Activated CD4-positive, alpha-beta T cell treated with anti-CD3 and anti-CD28 coated beads for 24 hours (primary cell): ENCODE results near the gene AGXT2.
"Not testable (repeated sequence)": the region's sequence is repeated elsewhere in the genome, so short reads cannot be mapped to it uniquely, and the experiment has no call there.

Experiments used
- DNase-seq, 2 donors: peaks; one replicate each; pipeline ENCODE4 v3.0.0-alpha.2; 2020; ENCODE audit warnings: low read depth in 2 of 2

Gene AGXT2

DNA sequence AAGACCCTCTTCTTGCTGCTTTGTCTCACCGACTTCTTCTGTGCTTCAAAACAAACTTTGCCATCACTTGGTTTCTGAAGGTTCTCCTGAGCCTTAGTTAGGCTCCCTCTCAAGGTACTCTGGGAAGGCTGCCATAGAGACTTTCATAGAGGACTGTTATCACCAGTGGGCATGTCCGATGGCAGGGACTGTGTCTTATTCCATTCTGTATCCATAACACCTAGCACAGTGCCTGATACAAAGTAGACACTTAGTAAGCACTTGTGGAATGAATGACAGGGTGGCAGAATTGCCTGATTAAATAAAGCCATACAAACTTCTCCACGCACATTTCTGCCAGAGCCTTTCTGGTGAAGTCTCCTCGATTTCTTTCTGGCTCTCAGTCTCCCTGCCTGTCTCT lies 32.7 kb downstream of the AGXT2 start:
- DNase-seq = no peak

DNA sequence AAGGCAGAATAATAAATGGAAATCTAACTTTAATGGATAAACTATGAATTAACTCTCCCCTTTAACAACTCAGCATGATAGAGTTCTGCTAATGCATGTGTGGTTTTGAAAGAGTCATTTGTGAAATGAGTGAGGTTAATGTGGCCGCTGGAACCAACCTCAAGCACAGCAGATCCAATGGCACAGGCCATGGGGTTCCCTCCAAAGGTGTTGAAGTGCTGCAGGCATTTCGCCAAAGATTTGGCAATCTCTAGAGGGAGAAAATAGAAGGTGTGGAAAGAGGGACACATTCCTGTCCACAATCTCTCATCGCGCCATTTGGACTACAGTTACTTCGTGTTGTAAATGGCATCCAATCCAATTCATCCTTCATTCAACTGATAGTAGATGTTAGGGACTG lies 35.0 kb downstream of the AGXT2 start:
- no peak for DNase-seq

DNA sequence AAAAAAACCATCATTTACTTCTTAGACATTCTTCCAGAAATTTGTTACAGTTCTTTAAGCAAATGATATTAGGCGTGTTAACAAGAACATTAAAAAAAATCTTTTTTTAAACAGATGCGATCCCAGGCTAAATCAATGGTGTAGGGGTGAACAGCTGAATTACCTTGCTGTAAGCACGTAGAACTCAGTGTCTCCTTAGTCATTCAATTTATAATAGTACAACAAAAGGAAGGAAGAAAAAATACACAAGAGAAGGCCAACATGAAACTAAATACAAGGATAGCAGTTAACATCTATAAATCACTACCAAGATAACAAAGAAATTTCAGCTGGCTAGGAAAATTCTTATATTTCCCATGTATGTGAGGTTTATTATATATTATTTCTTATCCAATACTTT lies 35.4 kb downstream of the AGXT2 start:
- no peak for DNase-seq

DNA sequence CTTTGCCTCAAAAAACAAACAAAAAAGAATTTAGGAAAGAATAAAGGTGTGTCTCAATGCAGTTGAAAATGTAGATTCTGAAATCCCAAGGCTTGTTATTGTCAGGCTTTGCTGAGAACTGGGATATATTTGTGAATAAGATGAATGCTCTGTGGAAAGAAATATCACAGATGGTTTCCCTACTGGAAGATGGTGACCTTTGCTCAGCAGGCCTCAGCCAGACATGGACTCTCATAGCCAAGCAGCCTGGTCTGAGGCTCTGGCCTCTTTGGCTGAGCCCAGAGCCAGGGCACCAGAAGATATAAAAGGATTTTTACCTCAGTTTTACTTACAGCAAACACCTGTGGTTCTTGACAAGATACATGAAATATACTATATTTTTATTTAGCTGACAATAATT lies 37.1 kb downstream of the AGXT2 start:
- DNase-seq = no peak

DNA sequence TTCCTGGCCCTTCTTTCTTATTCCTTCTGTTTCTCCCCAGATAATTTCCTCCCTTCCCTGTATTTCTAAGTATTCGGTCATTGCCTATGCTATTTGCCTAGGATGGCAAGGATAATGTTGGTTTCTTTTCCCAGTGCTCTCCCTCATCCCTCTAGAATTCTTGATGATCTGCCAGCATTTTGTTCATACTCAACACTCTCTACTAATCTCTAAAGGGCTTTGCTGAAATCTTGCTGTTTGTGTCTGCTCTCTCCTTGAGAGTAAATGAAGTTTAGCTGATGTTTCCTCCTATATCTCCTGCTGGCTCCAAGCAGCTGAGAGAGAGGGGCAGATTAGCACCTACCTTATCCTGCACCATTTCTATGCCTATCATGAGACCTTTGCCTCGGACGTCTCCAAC lies 38.1 kb downstream of the AGXT2 start:
- DNase-seq = no peak

DNA sequence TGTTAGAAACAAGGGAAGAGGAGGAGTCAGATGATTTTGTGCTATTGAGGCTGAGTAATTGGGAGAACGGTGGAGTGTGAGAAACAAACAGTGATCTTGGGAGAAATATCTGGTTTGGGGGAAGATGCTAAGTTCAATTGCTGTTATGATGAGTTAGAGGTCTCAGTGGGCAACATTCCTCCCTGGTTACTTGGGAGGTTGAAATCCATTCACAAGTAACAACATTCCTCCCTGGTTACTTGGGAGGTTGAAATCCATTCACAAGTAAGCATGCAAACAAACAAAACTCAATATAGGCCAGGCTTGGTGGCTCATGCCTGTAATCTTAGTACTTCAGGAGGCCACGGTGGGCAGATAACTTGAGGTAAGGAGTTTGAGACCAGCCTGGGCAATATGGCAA lies 38.7 kb downstream of the AGXT2 start:
- no peak for DNase-seq

DNA sequence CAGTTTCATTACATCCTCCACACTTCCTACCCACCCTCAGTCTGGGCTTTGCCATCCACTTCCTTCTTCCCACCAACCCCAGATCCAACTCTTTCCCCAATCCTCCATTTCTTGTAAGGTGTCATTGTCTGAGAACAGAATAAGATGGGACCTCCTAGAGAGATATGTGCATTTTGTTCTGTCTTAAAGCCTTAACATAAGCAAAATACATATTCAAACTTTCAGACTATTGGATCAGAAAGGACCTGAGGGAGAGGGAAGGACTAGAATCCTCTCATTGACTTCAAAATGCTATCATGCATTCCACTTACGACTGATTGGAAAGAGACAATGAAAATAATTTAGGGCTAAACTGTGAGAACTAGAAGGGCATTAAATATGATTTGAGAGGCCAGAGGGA lies 43.0 kb downstream of the AGXT2 start:
- no peak for DNase-seq

DNA sequence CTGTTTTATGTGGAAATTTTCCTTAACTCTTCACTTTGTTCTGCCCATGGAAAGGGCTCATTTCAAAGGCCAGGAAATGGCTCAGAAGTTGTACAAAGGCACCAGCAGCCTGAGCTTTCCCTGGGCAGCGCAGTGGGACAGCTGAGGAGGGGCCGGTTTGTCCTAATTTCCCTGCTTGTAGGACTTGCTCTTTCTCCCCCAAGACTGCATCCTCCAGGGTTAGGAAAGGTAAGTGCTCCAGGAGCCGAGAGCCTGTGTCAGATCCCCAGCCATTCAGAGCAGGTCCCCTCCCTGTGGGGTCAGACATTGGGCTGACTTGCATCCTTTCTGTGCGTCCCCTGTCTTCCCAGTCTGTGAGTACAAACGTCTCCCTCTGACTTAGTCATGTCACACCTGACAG lies 43.5 kb downstream of the AGXT2 start:
- no peak for DNase-seq

DNA sequence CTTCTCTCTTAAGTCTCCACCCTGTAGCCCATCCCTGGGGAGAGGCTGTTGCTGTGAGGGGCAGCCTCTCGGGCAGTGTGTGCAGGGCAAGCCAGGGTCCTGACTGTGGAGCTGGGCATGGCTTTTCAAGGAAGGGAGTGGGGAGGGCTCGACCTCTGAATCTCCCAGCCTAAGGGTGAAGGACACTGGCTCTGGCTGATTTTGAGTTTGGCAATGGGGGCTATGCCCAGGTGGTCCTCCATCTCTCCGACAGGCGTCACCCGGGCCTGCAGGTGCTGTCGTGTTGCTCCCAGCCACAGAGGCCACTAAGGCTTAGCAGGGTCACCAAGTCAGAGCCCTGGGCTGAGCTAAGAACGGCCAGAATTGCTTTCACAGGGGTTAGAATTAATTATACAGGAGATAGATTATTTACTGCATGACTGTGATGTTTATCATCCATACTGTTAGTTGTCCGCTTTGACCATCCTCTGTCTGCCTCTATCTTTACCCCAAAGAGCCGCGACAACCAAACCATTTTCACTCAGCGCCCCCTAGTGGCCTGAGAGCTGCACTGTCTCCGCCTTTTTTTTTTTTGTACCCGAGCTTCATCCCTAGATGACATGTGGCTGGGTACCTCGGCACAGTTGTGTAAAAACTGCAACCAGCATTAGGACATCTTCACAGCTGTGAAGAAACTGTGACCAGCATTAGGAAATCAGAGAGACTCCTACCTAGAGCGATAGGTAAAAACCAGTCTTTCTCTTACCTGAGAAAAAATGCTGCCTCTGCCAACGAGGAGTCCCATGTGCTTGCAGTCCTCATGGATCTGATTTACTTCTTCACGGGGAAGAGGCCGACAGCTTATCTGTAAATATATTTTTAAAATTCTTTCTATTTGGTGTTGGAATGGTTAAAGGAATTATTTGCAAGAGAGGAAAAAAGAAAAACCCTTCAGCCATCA lies 44.5 kb downstream of the AGXT2 start:
- DNase-seq = peak; percentile 44 to 47

DNA sequence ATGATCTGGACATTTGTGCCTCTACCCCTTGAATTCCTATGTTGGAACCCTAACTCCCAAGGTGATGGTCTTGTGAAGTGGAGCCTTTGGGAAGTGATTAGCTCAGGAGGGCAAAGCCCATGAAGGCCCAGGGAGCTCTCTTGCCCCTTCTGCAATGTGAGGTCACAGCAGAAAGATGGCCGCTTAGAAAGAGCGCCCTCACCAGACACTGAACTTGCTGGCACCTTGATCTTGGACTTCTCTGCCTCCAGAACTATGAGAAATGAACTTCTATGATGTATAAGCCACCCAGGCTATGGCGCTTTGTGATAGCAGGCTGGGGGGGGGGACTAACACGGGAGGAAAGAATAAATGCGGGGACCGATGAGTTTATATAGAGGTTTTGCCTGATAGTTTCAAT lies 45.3 kb downstream of the AGXT2 start:
- no peak for DNase-seq

DNA sequence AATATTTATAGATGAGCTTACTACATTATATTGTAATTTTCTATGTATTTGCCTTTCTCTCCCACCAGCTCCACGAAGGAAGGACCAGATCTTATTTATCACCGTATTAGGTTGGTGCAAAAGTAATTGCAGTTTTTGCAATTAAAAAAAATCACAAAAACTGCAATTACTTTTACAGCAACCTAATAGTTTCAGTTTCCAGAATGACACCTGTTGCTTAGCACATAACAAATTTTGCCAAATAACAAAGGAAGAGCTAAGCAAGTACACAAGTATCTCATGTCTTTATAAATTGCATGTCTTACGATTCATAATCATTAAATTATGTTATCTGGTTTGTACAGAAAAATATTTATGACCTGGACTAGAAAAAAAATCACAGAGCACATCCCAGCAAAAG lies 45.9 kb downstream of the AGXT2 start:
- DNase-seq = no peak

DNA sequence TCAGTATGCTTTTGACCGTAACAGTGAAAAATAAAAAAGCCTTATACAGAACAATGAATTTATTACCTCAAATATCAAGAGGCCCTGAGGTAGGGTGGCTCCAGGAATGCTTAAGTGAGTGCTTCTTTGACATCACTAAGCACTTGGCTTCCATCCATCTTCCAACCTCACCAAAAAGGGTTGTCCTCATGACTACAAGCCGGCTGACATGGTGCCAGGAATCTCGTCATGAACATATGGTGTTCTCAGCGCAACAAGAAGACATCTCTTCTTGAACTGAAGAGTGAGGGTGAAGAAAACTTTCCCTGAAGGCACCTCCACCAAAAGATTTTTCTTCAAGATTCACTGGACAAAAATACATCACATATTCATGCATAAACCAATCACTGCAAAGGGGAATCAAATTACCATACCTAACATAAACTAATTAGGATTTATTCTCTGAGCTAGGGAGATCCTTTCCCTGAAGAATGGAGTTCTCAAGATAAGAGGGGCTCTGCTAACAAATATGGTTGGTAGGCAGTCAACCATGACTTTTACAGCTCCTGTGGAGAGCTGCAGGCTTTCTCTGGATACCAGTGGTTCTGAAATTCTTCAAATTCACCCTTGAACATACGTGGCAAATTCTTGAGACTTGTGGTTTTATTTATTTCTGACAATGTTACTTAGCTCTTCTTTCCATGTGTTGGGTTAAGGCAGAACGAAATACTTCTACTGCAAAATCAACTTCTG lies 49.5 kb downstream of the AGXT2 start:
- DNase-seq = no peak

DNA sequence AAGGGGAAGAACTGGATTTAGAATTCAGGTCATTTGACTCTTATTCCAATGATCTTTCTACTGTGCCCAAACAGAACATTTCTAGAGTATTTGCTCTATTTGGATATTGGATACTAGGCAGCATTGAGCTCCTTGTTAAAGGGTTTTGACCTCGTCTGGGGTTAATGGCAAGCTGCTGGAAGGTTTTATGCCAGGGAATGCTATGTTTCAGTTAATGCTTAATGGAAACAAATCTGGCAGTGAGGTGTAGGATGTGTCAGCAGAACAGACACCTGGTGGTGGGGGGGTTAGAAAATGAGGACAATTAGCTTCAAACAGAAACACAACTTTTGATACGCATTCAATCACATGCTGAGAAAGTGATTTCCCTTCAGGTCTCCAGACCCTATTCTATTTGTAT lies 51.5 kb downstream of the AGXT2 start:
- DNase-seq = no peak

DNA sequence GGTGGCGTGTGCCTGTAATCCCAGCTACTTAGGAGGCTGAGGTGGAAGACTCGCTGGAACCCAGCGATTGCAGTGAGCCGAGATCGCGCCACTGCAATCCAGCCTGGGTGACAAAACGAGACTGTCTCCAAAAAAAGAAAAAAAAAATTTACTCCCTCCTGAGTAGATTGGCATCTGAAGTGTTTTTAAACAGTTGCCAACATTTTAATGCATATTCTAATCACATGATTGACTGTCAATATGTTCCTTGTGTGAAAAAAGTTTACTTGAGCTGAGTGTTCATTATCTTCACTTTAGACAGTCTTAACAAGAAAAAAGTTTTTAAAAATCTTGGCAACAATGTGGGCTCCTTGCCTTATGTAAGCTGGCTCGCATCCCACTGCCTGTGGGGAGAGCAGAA lies 53.8 kb downstream of the AGXT2 start:
- DNase-seq = no peak

DNA sequence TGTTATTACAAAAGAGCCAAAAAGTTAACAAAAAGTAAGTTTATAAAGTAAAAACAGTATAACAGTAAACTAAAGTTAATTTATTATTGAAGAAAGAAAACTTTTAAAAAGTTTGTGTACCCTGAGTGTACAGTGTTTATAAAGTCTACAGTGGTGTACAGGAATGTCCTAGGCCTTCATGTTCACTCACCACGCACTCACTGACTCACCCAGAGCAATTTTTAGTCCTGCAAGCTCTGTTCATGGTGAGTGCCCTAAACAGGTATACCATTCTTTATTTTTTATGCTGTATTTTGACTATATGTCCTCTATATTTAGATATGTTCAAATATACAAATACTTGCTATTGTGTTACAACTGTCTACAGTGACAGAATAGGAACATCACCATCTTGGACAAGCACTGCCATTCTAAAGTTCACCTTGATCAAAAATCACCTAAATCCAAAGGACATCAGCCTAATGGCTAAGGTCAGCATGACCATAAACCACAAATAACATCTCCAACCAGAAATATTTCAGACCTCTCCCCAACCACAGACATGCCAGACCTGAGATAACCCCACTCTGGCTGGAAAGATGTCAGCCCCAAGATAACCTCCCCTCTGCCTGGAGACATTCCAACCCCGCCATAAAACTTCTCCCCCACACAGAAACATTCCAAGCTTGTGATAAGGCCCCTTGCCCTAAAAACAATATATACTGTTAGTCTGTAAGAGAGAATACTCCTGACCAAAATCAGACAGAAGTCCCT lies 56.1 kb downstream of the AGXT2 start:
- no peak for DNase-seq

DNA sequence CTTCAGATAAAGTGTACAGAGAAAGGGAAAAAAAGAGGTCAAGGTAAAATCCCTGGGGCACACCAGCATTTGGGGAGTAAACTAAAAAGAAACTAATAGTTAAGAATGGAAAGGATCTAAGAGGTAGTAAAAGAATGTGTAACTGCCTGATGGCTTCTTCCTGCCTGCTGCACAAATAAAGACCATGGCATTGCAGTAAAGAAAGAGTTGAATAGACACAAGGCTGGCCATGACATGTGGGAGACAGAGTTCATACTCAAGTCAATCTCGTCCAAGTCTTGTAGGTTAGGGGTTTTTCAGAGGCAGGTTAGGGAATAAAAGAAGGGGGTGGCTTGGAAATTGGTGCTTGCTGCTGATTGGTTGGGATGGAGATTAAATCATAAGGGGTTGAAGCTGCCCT lies 60.8 kb downstream of the AGXT2 start:
- no peak for DNase-seq

DNA sequence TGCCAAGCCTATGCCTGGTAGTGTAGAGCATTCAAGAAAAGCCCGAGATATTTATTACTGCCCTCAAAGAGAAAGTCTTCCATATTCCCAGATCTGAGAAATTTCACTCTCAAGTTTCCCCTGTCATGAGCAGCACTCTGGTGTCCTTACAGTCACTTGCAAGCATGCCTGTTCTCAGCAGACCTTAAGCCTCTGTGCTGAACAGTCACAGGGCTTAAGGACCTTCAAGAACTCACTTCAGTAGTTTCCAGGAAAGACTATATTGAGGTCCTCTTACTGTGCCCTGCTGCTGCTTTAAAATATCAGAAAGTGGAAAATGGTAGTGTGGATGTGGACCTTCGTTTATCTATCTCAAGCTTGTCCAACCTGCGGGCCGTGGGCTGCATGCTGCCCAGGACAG lies 64.9 kb downstream of the AGXT2 start:
- DNase-seq = no peak

DNA sequence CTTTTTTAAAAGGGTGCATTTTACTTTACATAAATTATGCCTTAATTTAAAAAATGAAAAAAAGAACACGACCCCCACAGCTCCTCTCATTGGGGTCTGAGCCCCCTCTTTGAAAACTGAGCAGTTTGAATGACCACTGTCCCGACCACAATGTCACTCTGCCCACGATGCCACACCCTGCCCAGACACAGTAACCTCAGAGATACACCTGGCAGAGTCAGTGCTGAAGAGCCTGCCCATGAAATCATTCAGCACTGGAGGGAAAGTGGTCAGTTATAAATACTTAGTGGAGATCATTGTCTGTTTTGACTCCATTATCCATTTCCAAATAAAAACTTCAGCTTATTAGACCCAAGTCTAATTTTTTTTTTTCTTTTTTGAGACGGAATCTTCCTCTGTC lies 69.1 kb downstream of the AGXT2 start:
- no peak for DNase-seq

DNA sequence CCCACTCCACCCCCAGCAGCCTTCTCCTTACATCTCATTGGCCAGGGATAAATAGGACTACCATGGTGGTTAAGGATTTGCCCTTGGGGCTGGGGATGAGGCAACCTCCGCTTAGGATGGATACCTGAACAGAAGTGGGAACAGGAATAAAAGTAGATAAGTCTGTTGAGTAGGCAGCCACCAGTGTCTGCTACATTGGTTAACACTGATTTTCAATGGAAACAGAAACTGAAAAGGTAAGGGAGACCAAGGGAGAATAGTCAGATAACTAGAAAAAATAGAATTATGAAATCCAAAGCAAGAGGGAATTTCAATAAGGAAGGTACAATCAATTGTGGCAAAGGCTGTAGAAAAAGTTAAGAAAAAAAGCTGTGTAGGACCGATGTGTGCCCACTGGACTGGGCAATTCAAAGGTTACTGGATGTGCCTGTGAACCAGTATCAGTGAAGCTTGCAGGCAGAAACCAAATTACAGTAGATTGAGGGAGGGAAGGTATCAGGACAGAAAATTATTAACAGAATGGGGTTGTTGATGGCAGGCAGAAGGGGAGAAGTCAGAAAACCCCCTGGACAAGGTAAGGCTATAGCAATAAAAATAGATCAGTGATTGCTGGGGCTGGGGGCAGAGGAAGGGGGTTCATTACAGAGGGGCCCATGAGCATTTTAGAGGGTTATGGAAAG lies 69.7 kb downstream of the AGXT2 start:
- no peak for DNase-seq

DNA sequence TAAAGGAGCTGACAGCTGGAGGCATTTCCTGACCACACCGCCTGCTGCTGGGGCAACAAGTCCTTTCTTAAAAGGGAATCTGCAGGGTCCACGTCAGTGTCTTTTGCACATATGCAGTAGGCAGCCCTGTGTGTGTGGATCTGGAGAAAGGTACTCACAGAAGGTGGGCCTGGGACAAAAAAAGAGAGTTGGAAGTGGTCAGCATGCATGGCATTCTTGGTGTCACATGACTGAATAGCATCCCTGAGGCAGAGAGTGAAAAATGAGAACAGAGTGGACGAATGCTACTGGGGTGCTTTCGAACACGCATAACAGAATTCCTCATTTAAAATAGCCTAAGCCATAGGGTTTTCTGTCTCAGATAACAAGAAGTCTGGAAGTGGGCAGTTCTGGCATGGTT lies 71.4 kb downstream of the AGXT2 start:
- no peak for DNase-seq

DNA sequence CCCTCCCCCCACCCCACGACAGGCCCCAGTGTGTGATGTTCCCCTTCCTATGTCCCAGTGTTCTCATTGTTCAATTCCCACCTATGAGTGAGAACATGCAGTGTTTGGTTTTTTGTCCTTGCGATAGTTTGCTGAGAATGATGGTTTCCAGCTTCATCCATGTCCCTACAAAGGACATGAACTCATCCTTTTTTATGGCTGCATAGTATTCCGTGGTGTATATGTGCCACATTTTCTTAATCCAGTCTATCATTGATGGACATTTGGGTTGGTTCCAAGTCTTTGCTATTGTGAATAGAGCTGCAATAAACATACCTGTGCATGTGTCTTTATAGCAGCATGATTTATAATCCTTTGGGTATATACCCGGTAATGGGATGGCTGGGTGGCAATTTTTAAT lies 76.1 kb downstream of the AGXT2 start:
- not testable (repeated sequence) for DNase-seq

DNA sequence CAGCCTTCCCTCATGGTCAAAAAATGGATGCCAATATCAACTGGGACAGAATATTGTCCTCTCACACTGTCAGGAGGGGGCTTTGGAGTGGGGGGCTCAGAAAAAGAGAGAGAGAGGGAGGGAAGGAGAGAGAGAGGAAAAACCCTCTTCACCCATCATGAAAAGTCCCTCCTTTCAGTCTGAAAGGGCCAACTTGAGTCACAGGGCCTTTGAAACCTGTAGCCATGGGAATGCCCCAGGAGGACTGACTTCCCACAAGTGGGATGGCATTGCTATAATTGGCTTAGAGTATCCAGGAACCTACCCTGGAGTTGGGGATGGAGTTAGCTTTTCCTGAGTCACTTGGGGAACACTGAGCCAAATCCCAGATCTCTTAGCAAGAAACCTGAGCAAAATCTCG lies 77.2 kb downstream of the AGXT2 start:
- DNase-seq = no peak
